ENCODE data around the gene C11orf86.
"Not testable (repeated sequence)": the region's sequence is repeated elsewhere in the genome, so short reads cannot be mapped to it uniquely, and the experiment has no call there.

The C11orf86 gene

DNA sequence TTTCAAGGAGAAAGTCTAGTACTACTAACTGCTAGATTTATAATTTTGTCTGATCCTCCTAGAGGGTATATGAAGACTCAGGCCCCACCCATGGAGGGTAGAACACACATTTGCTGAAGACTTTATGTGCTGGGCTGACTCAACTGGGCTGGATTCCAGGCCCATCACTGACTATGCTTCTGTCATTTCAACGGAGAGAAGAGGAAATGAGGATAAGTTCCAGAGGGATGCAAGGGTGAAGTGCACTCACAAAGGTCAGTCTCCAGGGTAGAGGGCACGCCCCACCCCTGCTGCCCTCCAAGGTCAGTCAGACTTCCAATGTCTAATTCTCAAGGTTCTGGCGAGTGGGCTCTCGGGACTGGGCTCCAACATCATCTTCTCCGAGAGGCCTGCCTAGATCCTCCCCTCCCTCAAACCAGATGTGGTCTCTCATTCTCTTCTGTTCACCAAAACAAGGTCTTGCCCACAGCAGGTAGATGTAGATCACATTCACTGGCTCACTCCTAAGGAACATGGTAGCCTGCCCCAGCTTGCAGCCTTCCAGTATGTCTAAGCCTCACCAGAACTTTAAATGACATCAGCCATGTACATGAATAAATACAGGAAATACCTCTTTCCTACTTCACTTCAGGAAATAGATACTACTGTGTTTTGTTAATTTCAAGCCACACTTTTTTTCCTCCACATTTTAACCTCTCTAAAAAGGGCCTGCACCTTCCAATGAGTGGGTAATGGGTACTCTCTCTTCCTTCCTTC, 7.3 kb upstream of the C11orf86 start:
- no peak for DNase-seq

DNA sequence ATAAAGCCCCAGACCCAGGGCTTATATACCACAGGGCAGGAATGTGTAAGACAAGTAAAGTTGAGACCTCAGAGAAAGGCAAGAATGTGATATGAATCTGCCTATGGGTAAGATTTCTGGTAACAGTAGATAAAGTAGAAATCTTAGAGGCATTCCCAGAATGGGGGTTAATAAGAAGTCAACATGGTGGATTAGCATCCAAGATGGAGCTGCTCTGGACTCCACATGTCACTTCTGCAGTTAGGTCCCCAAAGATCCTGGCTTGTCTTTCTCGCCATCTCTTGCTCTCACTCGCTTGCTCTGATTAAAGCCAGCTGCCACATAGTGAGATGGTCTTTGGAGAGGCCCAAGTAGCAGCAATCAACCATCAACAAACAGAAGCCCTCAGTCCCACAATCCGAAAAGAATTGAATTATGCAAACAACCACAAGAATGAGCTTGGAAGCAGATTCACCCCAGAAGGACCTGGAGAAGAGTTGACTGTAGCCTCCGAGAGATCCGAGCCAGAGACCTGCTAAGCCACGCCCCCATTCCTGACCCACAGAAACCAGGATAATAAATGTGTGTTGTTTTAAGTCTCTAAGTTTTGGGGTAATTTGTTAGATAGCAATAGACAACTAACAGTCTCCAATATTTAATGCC, 5.4 kb upstream of the C11orf86 start:
- no peak for DNase-seq

DNA sequence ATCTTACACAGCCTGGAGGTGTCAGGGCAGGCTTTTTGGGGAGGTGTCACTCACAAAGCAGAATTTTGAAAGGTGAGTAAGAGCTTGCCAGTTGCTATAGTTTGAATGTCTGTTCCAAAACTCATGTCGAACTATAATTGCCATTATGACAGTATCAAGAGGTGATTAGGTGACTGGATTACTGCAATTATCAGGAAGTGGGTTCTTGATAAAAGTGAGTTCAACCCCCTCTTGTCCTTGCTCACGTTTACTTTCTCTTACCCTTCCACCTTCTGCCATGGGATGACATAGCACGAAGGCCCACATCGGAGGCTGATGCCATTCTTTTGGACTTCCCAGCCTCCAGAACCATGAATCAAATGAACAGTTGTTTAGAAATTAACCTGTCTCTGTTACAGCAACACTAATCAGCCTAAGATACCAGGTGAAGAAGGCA, 4.7 kb upstream of the C11orf86 start:
- DNase-seq = no peak

DNA sequence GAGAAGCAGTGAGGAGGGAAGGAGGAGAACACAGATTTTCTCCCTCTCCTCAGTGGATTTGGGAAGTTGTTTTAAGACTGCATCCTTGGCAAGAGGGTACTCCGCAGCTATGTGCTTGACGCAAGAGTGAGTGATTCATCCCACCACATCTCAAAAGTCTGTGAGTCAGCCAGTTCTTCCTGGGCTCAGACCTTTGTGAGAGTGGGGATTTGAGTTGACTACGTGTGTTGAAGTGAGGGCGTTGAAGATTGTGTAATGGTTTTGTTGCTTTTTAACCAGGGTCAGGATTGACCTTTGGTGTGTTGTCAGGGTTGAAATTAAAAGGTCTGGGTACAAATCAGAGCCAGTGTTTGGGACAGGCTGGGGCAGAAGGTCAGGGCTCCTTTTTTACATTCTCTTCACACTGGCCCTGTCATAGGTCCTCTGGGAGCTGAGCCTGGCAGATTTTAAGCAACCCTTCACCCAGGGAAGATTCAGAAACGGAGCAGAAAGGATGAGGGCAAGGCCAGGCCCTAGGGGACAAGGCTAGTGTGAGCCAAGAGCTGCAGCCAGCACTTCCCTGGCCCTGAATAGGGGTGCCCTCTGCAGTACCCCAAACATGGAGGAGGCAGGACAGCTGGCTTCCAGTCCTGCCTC, 4.2 kb upstream of the C11orf86 start:
- DNase-seq = no peak

DNA sequence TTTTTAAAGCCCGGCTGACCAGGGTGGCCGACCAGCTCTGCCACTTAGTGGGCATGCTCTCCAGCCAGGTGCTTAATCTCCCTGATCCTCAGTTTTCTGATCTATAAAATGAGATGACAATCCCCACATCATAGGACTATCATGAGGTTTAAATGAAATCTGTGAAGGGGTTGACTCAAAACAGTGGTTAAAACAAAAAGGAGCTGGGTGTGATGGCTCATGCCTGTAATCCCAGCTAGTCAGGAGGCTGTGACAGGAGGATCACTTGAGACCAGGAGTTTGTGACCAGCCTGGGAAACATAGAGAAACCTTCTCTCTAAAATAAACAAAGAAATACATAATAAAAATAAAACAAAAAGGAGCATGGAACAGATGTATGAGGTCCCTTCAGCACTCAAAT, 3.6 kb upstream of the C11orf86 start:
- DNase-seq = no peak

DNA sequence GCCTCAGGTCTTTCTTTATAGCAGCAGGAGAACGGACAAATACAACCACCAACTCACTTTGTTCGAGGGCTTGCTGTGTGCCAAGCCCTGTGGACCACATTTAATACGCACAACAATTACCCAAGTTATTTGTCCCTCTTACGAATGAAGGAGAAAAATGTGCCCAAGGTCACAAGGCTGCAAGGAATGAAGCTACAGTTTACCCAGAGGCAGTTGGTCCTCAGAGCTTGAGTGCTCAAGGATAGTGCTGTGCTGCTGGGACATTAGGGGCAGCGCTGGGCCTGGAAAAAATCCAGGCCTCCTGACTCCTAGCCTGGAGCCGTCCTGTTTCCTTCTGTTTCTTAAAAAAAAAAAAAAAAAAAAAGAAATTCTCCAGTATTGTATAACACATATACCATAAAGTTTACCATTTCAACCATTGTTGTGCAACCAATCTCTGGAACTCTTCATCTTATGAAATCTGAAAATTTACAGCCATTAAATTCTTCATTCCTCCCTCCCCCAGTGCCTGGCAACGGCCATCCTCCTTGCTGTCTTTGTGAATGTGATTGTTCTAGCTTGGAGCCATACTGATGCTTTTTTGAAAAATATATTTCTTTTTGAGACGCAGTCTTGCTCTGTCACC, 1.0 kb upstream of the C11orf86 start:
- DNase-seq = no peak

DNA sequence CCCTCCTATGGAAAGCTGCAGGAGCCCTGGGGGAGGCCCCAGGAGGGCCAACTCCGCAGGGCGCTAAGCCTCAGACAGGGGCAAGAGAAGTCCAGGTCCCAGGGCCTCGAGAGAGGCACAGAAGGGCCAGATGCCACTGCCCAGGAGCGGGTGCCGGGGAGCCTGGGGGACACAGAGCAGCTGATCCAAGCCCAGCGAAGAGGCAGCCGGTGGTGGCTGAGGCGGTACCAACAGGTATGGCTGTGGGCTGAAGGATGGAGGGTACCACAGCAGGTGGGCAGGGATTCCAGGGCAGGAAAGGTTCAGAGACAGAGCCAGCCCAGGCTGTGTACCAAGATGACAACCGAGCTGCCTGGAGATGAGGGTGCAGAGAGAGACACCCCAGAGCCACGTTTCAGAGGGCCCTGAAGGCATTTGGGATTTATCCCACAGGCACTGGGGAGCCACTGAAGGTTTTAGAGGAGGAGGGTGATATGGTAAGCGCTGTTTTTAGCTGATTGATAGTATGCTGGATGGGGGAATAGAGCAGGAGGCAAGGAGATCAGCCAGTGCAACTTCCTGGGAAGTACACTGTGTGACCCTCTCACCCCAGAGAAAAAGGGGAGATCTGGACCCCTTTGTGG, 412 bp downstream of the C11orf86 start:
- no peak for DNase-seq

DNA sequence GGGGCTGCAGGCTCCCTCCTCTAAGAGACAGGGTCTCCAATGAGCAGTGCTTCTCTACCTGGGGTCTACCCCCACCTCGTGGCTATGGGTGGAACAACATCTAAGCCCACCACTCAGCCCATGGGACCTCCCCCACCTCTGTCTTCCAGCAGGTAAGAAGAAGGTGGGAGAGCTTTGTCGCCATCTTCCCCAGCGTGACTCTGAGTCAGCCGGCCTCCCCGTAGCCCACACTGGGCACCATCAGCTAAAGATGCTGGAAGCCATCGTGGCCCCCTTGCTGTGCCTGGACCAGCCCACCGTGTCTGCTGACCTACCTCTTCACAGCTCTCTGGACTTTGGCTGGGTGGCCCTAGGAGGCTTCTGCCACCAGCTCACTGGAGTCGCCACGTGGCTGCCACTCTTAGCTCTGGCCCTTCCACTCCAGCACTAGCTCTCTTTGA, 944 bp downstream of the C11orf86 start:
- DNase-seq = peak; percentile 26

DNA sequence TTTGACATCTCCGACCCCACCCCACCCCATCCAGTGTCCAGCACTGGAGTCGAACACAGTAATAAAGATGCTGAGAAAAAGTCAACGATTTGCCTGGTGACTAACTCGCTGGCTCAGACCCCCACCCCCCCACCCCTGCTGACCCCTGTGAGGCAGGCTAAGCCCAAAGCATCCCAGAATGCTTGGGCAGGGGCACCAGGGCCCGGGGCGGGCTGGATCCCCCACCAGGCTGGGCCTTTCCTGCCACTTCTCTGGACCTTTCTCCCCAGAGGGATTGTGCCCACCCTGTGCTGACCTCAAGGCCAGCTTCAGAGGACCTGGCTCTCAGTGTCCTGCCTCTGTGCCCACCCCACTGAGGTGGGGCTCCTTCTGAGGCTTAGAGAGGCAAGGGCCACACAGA, 1.8 kb downstream of the C11orf86 start:
- no peak for DNase-seq

DNA sequence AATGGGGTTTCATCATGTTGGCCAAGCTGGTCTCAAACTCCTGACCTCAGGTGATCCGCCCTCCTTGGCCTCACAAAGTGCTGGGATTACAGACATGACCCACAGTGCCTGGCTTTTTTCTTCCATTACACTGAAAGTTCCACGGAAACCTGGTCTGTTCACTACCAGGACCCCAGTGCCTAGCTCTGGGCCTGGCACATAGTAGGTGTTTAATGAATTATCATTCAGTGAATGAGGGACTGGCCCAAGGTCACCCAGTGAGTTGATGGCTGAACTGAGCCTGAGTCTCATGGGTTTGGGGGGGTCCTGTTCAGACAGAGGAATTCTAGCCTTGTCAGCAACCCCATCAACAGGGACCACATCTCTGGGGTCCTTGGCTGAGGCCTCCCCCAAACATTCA, 3.1 kb downstream of the C11orf86 start:
- DNase-seq = no peak

DNA sequence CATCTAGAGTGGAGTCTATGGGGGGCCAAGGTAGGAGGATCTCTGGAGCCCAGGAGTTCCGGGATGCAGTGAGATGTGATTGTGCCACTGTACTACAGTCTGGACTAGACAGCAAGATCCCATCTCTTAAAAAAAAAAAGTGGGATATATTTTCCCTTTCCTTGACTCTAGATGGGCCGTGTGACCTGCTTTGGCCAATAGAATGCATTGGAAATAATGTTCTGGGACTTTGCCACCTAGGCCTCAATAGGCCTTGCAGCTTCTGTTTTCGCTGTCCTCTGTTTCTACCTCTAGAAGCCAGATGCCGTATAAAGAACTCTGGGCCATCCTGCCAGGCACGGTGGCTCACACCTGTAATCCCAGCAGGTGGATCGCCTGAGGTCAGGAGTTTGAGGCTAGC, 3.6 kb downstream of the C11orf86 start:
- no peak for DNase-seq

DNA sequence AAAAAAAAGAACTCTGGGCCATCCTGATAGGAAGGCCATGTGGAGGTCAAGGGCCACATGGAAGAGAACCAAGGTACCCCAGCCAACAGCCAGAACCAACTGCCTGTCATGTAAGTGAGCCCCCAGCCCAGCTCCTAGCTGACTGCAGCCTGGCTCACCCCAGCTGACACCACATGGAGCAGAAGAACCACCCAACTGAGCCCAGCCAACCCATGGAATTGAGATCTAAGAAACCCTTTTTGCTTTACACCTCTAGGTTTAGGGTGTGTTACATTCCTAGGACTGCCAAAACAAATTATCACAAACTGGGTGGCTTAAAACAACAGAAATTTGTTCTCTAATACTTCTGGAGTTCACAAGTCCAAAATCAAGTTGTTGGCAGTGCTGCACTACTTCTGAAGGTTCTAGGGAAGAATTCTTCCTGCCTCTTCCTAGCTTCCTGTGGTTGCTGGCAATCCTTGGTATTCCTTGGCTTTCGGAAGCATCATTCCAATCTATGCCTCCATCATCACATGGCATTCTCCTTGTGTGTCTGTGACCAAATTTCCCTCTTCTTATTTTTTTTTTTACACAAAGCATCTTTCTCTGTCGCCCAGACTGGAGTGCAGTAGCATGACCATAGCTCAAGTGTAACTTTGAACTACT, 4.4 kb downstream of the C11orf86 start:
- no peak for DNase-seq

DNA sequence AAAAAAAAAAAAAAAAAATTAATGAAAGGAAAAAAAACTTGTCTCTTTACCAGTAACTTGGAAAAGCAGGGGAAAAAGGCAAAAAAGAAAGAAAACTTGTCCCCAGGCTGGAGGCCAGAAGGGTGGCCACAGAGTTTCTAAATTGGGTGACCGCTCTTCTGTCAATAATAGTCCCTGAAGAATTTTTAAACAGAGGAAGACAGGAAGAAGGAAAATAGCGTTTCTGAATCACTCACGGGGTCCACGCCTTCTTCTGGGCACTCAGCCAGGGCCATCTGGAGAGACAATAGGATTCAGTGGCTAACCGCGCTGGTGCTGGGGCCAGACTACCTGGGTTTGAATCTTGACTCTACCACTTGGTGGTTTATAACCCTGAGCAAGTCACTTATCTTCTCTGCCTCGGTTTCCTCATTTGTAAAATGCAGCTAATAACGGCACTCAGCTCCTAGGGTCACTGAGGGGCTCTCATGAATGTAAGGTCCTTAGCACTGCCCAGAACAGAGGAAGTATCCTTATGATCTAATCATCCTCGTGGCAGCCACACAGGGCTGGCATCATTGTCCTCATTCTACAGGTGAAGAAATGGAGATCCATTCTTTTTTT, 7.0 kb downstream of the C11orf86 start:
- peak; percentile 89 for DNase-seq

DNA sequence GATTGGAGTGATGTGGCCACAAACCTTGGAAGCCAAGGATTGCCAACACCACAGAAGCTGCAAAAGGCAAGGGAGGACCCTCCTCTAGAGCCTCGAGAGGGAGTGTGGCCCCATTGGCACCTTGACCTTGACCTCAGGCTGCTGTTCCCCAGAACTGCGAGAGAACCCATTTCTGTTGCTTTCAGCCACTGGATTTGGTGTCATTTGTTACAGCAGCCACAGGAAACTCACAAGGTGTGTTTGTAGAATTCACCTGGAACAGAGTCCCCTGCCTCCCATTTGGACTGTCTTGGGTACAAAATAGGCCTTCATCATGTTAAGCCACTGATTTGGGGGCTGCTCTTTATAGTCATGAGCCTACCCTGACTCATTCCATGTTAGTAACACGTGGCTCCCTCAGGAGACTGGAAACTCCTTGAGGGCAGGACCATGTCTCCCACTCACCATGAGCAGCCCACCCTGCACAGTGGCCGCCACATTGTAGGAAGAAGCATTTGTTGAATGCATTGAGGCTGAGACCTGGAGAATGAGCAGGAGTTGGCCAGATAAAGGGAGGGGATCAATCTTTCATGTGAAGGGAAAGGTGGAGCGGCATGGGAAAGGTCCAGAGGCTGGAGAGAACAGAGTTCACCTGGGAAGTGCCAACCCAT, 8.3 kb downstream of the C11orf86 start:
- DNase-seq = no peak

DNA sequence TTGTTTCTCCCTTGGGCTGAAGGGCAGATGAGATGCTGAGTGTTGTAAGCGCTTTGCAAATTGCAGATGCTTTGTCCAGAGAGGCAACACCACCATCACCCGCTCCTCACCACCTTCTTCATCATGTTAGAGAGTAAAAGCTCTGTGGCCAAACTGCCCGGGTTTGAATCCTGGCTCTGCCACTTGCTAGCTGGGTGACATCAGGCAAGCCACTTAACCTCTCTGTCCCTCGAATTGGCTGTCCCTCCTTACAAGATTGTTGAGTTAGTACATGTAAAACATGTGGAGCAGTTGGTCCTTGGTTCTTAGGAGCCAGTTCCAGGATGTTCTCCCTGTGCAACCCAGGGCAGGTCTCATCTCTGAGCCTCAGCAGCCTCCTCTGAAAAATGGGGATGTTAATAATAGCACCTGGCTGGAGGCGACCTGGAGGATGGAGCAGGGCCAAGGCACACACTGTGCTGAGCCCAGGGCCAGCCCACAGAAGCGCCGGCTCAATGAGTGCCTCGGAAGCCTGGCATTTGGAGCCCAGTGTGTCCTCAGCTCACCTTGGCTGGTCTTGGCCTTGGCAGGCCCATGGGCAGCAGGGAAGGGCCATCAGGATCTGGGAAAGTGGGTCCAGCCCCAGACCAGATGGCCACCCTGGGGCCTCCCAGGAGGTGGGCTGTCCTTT, 10.5 kb downstream of the C11orf86 start:
- DNase-seq = no peak

DNA sequence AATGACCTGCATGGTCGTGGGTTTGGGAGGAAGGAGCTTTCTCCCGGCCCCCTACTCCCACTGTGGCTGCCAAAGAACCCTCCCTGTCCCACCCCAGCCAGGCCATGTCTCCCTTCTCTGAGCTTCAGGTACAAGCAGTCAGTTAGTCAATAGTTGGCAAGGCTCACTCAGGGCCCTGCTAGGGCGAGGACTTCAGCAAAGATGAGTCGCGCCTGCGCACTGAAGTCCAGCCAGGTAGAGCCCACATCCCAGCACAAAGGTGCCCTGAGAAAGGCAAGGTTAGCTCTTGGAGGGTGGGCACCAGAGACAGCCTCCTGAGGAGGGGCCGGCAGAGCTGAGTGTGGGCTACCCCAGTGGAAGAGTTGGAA, 11.1 kb downstream of the C11orf86 start:
- DNase-seq = no peak

DNA sequence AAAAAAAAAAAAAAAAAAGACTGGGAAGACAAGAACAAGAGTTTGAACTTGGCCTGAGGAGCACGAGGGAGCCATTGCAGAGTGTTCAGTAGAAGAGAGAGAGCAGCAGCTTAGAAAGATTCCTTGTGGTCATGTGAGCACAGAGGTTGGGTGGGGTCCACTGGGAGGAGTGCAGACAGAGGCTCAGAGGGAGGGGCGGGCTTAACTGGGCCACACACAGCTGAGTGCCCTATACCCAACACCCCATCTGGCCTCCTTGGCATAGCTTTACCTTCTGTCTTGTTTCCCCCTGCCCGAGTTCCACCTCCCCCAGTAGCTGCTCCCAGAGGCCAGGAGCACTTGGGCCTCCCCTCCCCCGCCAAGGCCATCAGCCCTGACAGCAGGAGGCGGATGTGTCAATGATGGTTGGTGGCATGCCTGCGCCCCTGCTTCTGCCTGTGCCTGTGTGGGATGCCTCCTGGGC, 12.1 kb downstream of the C11orf86 start:
- no peak for DNase-seq

DNA sequence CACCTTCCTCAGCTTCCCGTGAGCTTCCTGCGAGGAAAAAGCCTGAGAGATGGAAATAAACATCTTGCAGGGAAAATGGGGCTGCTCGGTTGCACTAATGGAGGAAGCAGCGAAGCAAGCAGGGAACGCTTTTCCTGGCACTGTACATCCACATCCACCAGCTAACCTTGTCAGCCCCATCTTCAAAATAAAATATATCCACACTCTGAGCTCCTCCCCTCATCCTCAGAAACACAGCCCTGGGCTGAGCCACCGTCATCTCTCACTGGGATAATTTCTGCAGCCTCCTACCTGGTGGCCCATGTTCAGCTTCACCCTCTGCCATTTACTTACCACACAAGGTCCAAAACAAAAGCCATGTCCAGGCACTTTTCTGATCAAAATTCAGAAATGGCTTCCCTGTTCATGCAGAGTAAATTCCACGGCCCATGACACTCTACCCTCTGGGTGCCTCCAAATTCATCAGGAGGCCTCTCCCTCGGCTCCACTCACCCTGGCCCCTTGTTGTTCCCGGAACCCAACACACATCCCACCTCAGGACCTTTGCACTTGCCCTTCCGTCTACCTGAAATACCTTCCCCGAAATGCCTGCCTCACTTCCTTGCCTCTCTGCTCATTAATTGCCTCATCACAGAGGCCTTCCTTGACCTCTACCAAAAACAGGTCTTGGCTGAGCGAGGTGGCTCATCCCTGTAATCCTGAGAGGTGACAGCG, 13.0 kb downstream of the C11orf86 start:
- DNase-seq = no peak

DNA sequence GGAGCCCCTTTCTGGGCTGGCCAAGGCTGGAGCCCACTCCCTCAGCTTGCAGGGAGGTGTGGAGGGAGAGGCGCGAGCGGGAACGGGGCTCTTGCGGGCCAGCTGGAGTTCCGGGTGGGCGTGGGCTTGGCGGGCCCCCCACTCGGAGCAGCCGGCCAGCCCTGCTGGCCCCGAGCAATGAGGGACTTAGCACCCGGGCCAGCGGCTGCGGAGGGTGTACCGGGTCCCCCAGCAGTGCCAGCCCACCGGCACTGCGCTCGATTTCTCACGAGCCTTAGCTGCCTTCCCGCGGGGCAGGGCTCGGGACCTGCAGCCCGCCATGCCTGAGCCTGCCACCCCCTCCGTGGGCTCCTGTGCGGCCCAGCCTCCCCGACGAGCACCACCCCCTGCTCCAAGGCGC, 13.6 kb downstream of the C11orf86 start:
- DNase-seq = not testable (repeated sequence)

DNA sequence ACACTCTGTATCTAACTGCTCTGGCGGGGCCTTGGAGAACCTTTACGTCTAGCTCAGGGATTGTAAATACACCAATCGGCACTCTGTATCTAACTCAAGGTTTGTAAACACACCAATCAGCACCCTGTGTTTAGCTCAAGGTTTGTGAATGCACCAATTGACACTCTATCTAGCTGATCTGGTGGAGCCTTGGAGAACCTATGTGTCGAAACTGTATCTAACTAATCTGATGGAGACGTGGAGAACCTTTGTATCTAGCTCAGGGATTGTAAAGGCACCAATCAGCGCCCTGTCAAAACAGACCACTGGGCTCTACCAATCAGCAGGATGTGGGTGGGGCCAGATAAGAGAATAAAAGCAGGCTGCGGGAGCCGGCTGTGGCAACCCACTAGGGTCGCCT, 14.3 kb downstream of the C11orf86 start:
- not testable (repeated sequence) for DNase-seq

All from NCI-H1092 treated with DMSO at 0.1 percent for 48 hours (cell line).